K562 (cell line): ENCODE results near the gene SRP54. TPM values are rescaled to one million over a fixed set of nuclear protein-coding genes. Genes with fewer than 3 reads are reported as not detected.

ENCODE experiments used
- BRD4 ChIP-seq: fragments of 200-600 bp; sonication (generic); IDR thresholded peaks from 2 replicates; pipeline ENCODE4 v1.6.1; 2017; ENCODE audit warnings: inconsistent platforms
- CREB1 ChIP-seq, 2 experiments: sonication (generic) in 1 of 2; formaldehyde crosslinking in 1 of 2; IDR thresholded peaks; 2 replicates each; pipeline versions ENCODE4 v1.6.1 to v1.8.0; 2012 to 2022; ENCODE audit warnings: inconsistent platforms in 1 of 2, mild to moderate bottlenecking in 1 of 2, missing genetic modification reagents in 1 of 2, moderate library complexity in 1 of 2
- CTCFL ChIP-seq: IDR thresholded peaks from 2 replicates; pipeline ENCODE4 v1.6.1; 2011; ENCODE audit warnings: borderline replicate concordance, low read depth, mild to moderate bottlenecking, moderate library complexity, low read length; ENCODE audit not compliant: insufficient read depth, poor library complexity, severe bottlenecking
- EP400 ChIP-seq: fragments of 450-650 bp; IDR thresholded peaks from 2 replicates; pipeline ENCODE4 v1.6.1; 2017; ENCODE audit warnings: antibody characterized with exemption, mild to moderate bottlenecking, moderate library complexity
- FOXO4 ChIP-seq: fragments of 450-650 bp; formaldehyde crosslinking; IDR thresholded peaks from 2 replicates; pipeline ENCODE4 v1.4.0; 2020; ENCODE audit warnings: mild to moderate bottlenecking, moderate library complexity
- GATA2 ChIP-seq: sonication (generic); formaldehyde crosslinking; IDR thresholded peaks from 2 replicates; pipeline ENCODE4 v1.4.0; 2020; ENCODE audit warnings: mild to moderate bottlenecking, missing genetic modification reagents
- ILF3 ChIP-seq: fragments of 450-650 bp; IDR thresholded peaks from 2 replicates; pipeline ENCODE4 v1.6.1; 2018; ENCODE audit warnings: antibody characterized with exemption, mild to moderate bottlenecking, moderate library complexity, borderline replicate concordance
- KLF16 ChIP-seq: IDR thresholded peaks from 2 replicates; pipeline ENCODE4 v1.6.1; 2016; ENCODE audit warnings: antibody characterized with exemption
- MXI1 ChIP-seq: IDR thresholded peaks from 2 replicates; pipeline ENCODE4 v1.6.1; 2011; ENCODE audit warnings: low read depth, mild to moderate bottlenecking, improper control_type of control experiment, low read length
- NR2C2 ChIP-seq, 2 experiments: fragments of 200-800 bp in 1 of 2; sonication (Bioruptor generic) in 1 of 2; sonication (generic) in 1 of 2; formaldehyde crosslinking in 1 of 2; IDR thresholded peaks; 2 replicates each; pipeline versions ENCODE4 v1.6.1 to v1.8.0; 2016 to 2022; ENCODE audit warnings: mild to moderate bottlenecking in 1 of 2, missing compliant biosample characterization in 1 of 2, missing genetic modification characterization in 1 of 2, missing genetic modification reagents in 1 of 2
- SAFB ChIP-seq: fragments of 200-400 bp; formaldehyde crosslinking; IDR thresholded peaks from 2 replicates; pipeline ENCODE4 v1.6.1; 2017; ENCODE audit warnings: low read depth, low read length, borderline replicate concordance
- SFPQ ChIP-seq: fragments of 200-400 bp; formaldehyde crosslinking; IDR thresholded peaks from 2 replicates; pipeline ENCODE4 v1.6.1; 2017; ENCODE audit warnings: mild to moderate bottlenecking, low read depth, low read length, moderate library complexity
- SRSF9 ChIP-seq: fragments of 200-400 bp; formaldehyde crosslinking; IDR thresholded peaks from 2 replicates; pipeline ENCODE4 v1.6.1; 2017; ENCODE audit warnings: low read depth, low read length, borderline replicate concordance
- TAF7 ChIP-seq: fragments of 450-650 bp; IDR thresholded peaks from 2 replicates; pipeline ENCODE4 v1.6.1; 2016; ENCODE audit warnings: missing genetic modification characterization, missing compliant biosample characterization
- ZBTB2 ChIP-seq: fragments of 450-650 bp; IDR thresholded peaks from 2 replicates; pipeline ENCODE4 v1.6.1; 2016; ENCODE audit warnings: antibody characterized with exemption
- ZFX ChIP-seq: sonication (generic); formaldehyde crosslinking; IDR thresholded peaks from 2 replicates; pipeline ENCODE4 v1.8.0; 2022; ENCODE audit warnings: mild to moderate bottlenecking, missing genetic modification reagents, moderate library complexity
- ZNF232 ChIP-seq: sonication (generic); formaldehyde crosslinking; IDR thresholded peaks from 2 replicates; pipeline ENCODE4 v1.8.0; 2022; ENCODE audit warnings: mild to moderate bottlenecking, missing genetic modification reagents
- ZNF253 ChIP-seq: fragments of 250-450 bp; sonication (Bioruptor Pico); conservative IDR thresholded peaks from 2 replicates; pipeline ENCODE4 v1.6.1; 2021; ENCODE audit warnings: mild to moderate bottlenecking
- ZNF431 ChIP-seq: sonication (generic); formaldehyde crosslinking; IDR thresholded peaks from 2 replicates; pipeline ENCODE4 v1.8.0; 2022; ENCODE audit warnings: mild to moderate bottlenecking, missing genetic modification reagents
- ZNF445 ChIP-seq: fragments of 250-450 bp; sonication (Bioruptor Pico); IDR thresholded peaks from 2 replicates; pipeline ENCODE4 v1.4.0; 2020; ENCODE audit warnings: low read depth, mild to moderate bottlenecking, moderate library complexity
- ZNF77 ChIP-seq: fragments of 250-450 bp; sonication (Bioruptor Pico); IDR thresholded peaks from 2 replicates; pipeline ENCODE4 v1.5.0; 2020
- polyA plus RNA-seq, 8 experiments: library from polyadenylated mRNA; depleted of rRNA in 4 of 8; stranded (reverse) in 5 of 8; unstranded in 3 of 8; fragments of >200 nt; fragmentation: Nextera tagmentation in 2 of 8; fragmentation: Illumina TruSeq in 1 of 8; extraction: Ambion mirVana in 2 of 8; extraction: Trizol in 1 of 8; gene quantifications; 2 replicates each; pipeline versions ENCODE4 v1.2.1 to v1.2.3, GENCODE V29; 2011 to 2014; ENCODE audit warnings: inconsistent platforms in 1 of 8, missing spikeins in 1 of 8
- total RNA-seq, 7 experiments: library from RNA; depleted of rRNA in 6 of 7; stranded (reverse); fragments of >200 nt in 6 of 7; fragmentation: Illumina TruSeq in 2 of 7; extraction: Trizol in 2 of 7; gene quantifications; 2 replicates each; pipeline versions ENCODE4 v1.2.1 to v1.2.3, GENCODE V29; 2011 to 2021; ENCODE audit warnings: low replicate concordance in 1 of 7

The SRP54 gene
- total and polyA plus RNA-seq, 9 of the 15 experiments (the other 6 are each of a cell fraction or from before 2014, with no cell fraction given): 28.6 to 69.8 (median 51.7) TPM

GRCh38 chr14:34982421-34983147, at the start of gene SRP54 (continued):
- TF ChIP-seq GATA2: peak; percentile 76
- peak; percentile 98 for TF ChIP-seq ZBTB2
- no peak for TF ChIP-seq FOXO4 (CRISPR knock-in tag)
- peak; percentile 59 for TF ChIP-seq CTCFL
- no peak for TF ChIP-seq ILF3
- peak; percentile 33; the same call in 1 of the 2 replicates for TF ChIP-seq TAF7 (tag)
- no peak for TF ChIP-seq BRD4
- no peak for TF ChIP-seq SFPQ
- TF ChIP-seq ZNF445: no peak
- TF ChIP-seq ZNF253: no peak
- no peak for TF ChIP-seq SRSF9
- 0 out of 2 replicates have a peak, but pooled peaks have one; percentile 46 for TF ChIP-seq ZNF431 (CRISPR knock-in tag)
- TF ChIP-seq KLF16: no peak
- TF ChIP-seq SAFB: no peak
- TF ChIP-seq ZNF232: no peak
- peak; percentile 75 for TF ChIP-seq ZFX
- TF ChIP-seq EP400: peak; percentile 97
- no peak for TF ChIP-seq ZNF77 (CRISPR knock-in tag)
- TF ChIP-seq NR2C2 (CRISPR knock-in tag; IDR thresholded peaks at IDR 0.05): peak; percentile 97
- TF ChIP-seq NR2C2 (tag; IDR thresholded peaks at IDR 0.05): peak; percentile 99
- peak; percentile 81; the same call in 1 of the 2 replicates for TF ChIP-seq MXI1
- TF ChIP-seq CREB1 (IDR thresholded peaks at IDR 0.05): peak; percentile 78
- TF ChIP-seq CREB1 (CRISPR knock-in tag; IDR thresholded peaks at IDR 0.05): peak; percentile 77
